Right ventricle myocardium inferior (tissue), 1 donor: ENCODE data around the gene SERPINB6. TPM values are rescaled to one million over a fixed set of nuclear protein-coding genes. Genes with fewer than 3 reads are reported as not detected.
"Not testable (repeated sequence)": the region's sequence is repeated elsewhere in the genome, so short reads cannot be mapped to it uniquely, and the experiment has no call there.

Experiments used
- ATAC-seq: fragments of 200-7000 bp; cut with Tn5 transposase; one replicate; pipeline ENCODE4 v1.9.1; 2020; ENCODE audit warnings: mild to moderate bottlenecking, moderate library complexity
- DNase-seq: peaks from one replicate; pipeline ENCODE4 v3.0.0; 2021; ENCODE audit errors: missing footprints
- intact Hi-C: fragments of 100-400 bp; cut with DNase I; formaldehyde crosslinking; loops from one replicate; pipeline ENCODE4 v1.11.0; 2022
- total RNA-seq: library from RNA; stranded (reverse); fragmentation: NEBNext Ultra II Directional; extraction: Animal tissue kit (Norgen Biotek cat#: 25700); gene quantifications from one replicate; pipeline ENCODE4 v1.2.1, GENCODE V29; 2021
- donor health status: DM: no; HTN: yes; CAD: no; lungs with severe emphysema.

SERPINB6 gene
- total RNA-seq, 1 donor from 2014 or later, result 275 TPM

DNA sequence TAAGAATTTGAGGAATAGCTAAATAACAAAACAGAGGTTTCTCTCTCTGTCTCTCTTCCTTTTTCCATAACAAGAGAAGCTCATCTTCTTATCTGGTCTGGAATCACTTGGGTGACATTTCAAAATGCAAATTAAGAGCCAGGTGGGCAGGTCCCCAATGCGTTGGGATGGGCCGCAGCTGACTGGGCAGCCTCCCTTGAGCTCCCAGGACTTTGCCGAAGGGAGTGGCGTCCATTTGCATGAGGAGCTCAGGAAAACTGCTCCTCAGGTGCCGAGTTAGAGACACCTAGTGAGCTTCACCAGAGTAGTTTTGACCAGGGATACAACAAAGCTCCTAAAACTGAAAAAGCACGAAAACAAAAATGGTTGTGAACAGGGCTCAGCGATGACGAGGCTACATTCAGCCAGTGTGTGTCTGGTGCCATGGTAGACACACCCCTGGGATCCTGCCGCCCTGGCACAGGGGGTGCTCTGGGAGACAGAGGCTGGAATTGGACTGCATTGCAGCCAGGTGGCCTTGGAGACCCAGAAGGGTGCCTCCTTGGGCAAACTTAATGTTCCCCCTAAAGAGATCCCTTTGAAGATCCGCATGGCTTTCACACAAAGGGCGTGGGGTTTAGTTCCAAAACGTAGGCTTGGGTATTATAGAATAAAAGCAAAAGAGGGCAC is 13.5 kb upstream of the SERPINB6 start:
- ATAC-seq, result no peak
- no peak for DNase-seq
- intact Hi-C loops, result loop anchor here (10.0 kb wide), 1 partner anchor 50 kb away; no protein-coding TSS in a partner anchor

GRCh38 chr6:2982426-2983117 is 11.2 kb upstream of the SERPINB6 start:
- no peak for ATAC-seq
- intact Hi-C loops, result loop anchor here (10.0 kb wide), 1 partner anchor 48 kb away; no protein-coding TSS in a partner anchor
- no peak for DNase-seq

GRCh38 chr6:2980465-2980855 is 9.1 kb upstream of the SERPINB6 start:
- intact Hi-C loops, result loop anchor here (10.0 kb wide), 1 partner anchor 46 kb away; no protein-coding TSS in a partner anchor
- ATAC-seq (no peak), DNase-seq (no peak)

DNA sequence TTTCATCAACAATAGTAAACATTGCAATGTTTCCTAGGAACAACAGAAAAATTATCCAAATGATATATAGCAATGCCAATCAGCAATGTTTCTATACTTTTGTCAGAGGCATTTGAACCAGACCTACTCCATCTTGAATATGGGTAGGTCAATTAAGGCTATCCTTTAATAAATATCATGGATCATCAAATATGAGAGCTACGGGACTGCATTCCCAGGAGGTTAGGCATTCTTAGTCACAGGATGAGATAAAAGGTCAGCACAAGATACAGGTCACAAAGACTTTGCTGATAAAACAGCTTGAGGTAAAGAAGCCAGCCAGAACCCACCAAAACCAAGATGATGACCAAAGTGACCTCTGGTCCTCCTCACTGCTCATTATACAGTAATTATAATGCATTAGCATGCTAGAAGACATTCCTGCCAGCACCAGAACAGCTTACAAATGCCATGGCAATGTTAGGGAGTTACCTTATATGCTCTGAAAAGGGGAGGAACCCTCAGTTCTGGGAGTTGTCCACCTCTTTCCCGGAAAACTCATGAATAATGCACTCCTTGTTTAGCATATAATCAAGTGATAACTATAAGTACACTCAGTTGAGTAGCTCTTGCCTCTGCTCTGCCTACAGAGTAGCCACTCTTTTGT is 8.6 kb upstream of the SERPINB6 start:
- intact Hi-C loops, result loop anchor here (10.0 kb wide), 1 partner anchor 45 kb away; no protein-coding TSS in a partner anchor
- DNase-seq (no peak), ATAC-seq (no peak)

- DNase-seq, result no peak
- no peak for ATAC-seq
- intact Hi-C loops, result no loop called here
These were observed 7.6 kb upstream of the SERPINB6 start for GRCh38 chr6:2978923-2979322.

DNA sequence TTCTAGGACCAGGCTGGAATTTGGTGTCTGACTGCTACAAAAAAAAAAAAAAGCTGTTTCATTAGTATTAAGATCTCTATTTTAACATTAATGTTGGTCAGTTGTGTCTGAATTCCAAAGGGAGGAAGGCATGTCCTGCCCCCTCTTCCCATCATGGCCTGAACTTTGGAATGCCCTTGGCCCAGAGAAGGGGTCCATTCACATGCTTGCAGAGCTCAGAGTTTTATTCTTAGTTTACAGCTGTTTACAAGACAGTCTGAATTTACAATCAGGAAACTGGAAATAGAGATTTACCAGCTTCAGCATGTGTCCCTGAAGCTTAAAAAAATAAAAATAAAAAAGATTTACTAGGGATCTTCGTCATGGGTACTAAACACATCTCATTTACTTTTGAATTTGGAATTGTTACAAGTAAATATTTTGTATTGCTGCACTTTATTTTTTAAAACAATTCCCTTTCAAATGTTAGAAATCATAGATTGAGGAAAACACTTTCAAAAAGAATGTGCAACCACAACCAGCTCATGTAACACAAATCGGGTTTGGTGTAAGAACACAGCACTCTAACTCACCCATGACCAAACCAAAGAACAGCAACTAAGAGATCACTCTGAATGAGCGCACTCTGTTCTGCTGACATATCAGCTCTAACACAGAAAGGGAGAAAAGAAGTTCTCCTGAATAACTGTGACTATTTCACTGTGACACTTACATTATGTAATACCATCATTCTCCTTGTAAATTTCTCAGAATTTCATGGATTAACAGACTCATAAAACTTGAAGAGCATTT is 6.6 kb upstream of the SERPINB6 start:
- intact Hi-C loops, result no loop called here
- ATAC-seq (no peak), DNase-seq (no peak)

DNA sequence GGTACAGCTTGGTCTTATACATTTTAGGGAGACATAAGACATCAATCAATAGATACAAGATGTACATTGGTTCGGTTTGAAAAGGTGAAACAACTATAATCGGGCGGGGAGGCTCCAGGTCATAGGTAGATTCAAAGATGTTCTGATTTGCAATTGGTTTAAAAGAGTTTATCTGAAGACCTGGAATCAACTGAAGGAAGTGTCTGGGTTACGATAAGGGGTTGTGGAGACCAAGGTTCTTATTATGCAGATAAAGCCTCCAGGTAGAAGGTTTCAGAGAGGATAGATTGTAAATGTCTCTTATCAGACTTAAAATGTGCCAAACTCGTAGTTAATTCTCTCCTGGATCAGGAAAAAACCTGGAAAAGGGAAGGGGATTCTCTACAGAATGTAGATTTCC is 5.9 kb upstream of the SERPINB6 start:
- no peak for ATAC-seq
- DNase-seq, result no peak
- intact Hi-C loops, result no loop called here

- intact Hi-C loops, result no loop called here
- ATAC-seq (no peak), DNase-seq (no peak)
These were observed 5.3 kb upstream of the SERPINB6 start for GRCh38 chr6:2976571-2977085.

- intact Hi-C loops, result no loop called here
- DNase-seq (no peak), ATAC-seq (no peak)
These were observed 4.7 kb upstream of the SERPINB6 start for GRCh38 chr6:2976060-2976459.

DNA sequence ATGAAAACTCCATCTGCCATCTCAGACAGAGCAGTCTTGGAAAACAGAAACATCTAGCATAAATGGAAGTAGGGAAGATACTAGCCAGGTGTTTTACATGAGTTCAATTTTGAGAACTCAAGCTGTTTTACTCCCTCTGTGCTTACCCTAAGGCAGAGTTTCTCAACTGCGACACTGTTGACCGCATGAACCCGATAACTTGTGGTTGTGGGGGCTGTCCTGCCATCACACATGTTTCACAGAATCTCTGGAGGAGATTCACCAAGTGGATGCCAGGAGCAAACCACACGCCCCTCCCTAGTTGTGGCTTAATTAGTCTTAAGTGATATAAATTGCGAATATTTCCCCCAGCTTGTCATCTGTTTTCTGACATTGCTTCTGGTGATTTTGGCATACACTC is 2.3 kb upstream of the SERPINB6 start:
- intact Hi-C loops, result no loop called here
- DNase-seq (no peak), ATAC-seq (no peak)

- DNase-seq, intact Hi-C loops, ATAC-seq: not testable (repeated sequence)
These were observed 1.8 kb upstream of the SERPINB6 start for GRCh38 chr6:2973180-2973579.

DNA sequence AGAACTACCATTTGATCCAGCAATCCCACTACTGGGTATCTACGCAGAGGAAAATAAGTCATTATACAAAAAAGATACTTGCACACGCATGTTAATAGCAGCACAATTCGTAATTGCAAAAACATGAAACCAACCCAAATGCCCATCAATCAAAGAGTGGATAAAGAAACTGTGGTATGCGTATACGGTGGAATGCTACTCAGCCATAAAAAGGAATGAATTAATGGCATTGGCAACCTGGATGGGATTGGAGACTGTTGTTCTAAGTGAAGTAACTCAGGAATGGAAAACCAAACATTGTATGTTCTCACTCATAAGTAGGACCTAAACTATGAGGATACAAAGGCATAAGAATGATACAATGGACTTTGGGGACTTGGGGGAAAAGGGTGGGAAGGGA is 1.3 kb upstream of the SERPINB6 start:
- DNase-seq, ATAC-seq, intact Hi-C loops: not testable (repeated sequence)

DNA sequence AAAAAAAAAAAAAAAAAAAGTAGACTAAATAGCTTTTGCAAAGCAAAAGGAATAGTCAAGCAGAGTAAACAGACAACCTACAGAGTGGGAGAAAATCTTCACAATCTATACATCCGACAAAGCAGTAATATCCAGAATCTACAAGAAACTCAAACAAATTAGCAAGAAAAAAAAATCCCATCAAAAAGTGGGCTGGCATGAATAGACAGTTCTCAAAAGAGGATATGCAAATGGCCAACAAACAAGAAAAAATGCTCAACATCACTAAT is 786 bp upstream of the SERPINB6 start:
- intact Hi-C loops, DNase-seq, ATAC-seq: not testable (repeated sequence)

DNA sequence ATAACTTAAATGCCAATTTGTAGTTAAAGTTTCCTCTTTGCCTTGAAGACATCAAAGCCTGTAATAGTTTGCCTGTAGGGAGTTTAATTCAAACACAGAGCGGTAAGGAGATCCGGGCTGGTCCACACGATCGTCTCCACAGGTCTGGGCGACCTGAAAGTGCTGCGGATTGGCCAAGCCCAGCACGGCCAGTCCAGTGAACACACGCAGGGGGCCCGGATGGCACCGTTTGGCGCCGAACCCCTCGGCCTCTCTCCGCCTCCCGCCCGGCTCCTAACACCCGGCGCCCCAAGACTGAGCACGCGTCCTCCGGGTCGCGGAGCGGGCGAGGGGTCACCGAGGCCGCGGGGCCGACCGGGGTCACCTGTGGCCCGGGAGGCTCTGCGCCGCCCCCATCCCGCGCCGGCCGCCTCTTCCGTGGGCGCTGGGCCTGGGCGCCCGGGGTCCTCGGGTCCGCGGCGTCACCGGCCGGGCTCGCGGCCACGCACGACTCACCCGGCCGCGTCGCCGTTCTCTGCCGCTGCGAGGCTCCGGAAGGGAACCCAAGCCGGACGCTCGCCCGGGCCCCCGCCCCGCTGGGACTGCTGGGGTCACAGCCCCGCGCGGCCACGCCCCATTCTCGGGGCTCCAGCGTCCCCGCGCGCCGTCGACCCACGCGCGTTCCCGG is 481 bp downstream of the SERPINB6 start:
- intact Hi-C loops, result loop anchor here (2.0 kb wide), 2 partner anchors 18 kb away; no protein-coding TSS in a partner anchor
- peak; percentile 86 for ATAC-seq
- peak; percentile 91 for DNase-seq

GRCh38 chr6:2970034-2970685 is 1.2 kb downstream of the SERPINB6 start:
- DNase-seq (no peak), ATAC-seq (no peak)
- intact Hi-C loops, result loop anchor here (2.0 kb wide), 2 partner anchors 17 to 19 kb away; no protein-coding TSS in a partner anchor

- DNase-seq (no peak), ATAC-seq (no peak)
- intact Hi-C loops, result no loop called here
These were observed 1.8 kb downstream of the SERPINB6 start for GRCh38 chr6:2969549-2969948.

- ATAC-seq (no peak), DNase-seq (no peak)
- intact Hi-C loops, result no loop called here
These were observed 2.7 kb downstream of the SERPINB6 start for GRCh38 chr6:2968600-2969135.

DNA sequence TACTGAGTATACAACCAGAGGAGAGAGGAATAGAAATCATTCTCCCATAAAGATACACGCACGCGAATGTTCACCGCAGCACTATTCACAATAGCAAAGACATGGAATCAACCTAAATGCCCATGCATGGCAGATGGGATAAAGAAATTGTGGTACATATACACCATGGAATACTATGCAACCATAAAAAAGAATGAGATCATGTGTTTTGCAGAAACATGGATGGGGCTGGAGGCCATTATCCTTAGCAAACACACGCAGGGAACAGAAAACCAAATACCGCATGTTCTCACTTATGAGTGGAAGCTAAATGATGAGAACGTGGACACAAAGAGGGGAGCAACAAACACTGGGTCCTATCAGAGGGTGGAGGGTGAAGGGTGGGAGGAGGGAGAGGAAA is 3.4 kb downstream of the SERPINB6 start:
- intact Hi-C loops, result no loop called here
- no peak for ATAC-seq
- DNase-seq, result no peak
